ENCODE results near the gene TALDO1.

TALDO1 gene

DNA sequence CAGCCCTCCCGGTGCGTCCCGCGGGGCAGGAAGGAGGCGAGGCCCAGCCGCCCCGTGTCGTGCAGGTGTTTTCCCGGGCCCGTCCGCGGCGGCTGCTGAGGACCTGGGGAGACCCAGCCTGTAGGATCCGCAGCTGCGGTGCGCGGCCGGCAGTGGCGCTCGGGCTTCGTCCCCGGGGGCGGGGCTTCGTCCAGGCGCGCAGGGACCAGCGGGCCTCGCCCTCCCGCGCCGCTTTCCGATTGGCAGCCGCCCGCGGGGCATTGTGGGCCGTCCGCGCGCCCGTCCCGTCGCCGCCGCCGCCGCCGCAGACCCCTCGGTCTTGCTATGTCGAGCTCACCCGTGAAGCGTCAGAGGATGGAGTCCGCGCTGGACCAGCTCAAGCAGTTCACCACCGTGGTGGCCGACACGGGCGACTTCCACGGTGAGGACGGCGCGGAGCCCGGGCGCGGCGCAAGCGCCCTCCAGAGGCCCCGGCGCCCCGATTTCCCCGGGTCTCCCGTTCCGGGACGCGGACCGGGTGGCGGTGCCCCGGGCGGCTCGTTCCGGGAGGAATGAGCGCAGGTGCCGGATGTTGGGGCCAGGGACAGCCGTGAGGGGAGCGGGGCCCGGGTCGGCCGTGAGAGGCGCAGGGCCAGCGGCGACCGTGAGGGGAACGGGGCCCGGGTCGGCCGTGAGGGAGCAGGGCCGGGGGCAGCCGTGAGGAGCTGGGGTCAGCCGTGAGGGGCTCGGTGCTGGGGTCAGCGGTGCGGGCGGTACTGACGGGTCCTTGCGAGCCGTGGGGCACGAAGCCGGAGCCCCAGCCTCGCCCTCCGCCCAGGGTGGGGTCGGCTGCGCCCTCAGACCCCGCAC, at the start of gene TALDO1:
Gene TALDO1, plus strand, starts transcription at position 307 of the 849 bp plus-strand sequence. Its CDS starts 18 bp downstream, at position 325.
- peak; percentile 87 for DNase-seq

DNA sequence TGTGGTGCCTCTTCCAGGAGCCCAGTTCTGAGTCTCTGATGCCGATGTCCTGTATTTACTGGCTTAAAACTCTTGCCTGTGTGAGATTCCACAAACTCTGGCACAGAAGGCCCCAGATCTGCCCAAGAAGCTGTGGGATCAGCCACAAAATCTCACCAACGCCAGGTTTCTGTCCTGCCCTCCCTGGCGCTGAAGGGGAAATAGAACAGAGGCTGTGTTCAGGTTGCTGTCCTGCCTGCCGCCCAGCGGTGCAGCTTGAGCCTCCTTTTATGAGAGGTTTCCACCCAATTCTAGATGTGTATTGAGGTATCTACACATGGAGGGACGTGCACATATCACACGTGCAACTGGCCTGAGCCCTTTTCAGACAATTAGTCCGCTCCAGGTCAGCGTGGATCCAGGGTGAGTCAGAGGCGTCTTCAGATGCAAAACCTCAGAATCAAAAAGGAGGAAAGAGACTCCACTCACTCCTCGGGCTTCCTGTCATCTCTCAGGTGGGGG, 49.4 kb upstream of the TALDO1 start:
- DNase-seq = no peak

DNA sequence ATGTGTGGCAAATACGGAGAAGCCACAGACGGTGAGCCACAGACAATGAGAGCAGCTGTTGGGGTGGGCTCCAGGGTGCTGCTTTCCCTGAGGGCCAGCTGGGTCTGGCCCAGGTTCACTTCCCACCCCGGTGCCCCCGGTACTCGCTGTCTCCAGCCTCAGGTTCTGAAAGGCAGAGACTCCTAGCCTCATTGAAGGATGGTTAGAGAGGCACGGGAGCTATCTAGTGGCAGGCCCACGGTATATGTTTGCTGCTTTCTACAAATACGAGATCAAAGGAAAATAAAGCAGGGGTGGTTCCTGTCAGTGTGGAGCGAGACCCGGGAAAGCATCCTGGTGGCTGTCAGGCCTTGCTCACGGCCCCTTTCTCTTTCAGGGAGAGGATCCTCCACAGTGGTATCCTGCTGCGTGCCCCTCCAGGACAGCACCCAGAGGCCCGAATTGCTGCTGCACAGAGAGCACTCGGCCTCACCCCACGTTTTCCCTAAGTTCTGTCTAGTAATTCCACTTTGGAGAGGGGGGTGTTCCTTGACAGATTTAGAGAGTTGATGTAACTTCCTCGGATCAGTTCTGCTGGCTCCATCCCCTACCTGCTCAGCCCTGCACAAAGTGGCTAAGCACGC, 48.7 kb upstream of the TALDO1 start:
- no peak for DNase-seq

DNA sequence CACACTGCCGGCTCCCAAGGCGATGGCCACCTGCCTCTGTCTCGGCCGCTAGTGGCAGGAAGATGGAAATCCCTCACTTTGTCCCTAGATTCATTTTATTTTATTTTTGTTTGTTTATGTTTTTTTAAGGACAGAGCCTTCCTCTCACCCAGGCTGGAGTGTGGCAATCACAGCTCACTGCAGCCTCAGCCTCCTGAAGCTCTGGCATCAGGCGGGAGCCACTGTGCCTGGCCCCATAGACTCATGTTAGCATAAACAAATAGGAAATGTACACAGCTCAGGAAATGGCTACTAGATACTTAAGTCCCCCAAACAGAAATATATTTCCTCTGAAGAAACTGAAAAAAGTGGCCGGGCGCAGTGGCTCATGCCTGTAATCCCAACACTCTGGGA, 48.2 kb upstream of the TALDO1 start:
- DNase-seq = no peak

DNA sequence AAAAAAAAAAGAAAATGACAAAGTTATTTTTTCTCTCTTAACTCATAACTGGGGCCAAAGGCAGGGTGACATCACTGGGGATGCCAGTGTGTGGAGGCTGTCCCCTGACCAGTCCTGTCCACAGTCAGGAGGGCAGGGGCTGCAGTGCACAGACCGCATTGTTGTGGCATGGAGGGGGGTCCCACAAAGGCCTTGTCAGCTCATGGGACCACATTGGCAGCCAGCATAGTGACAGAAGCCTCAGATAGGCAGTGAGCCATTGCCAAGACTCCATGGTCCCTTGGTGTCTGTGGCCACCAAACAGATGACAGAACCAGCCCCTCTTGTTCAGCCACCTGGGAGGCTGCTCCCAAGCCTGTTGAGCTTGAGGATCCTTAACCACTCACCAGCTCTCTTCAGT, 47.5 kb upstream of the TALDO1 start:
- no peak for DNase-seq

DNA sequence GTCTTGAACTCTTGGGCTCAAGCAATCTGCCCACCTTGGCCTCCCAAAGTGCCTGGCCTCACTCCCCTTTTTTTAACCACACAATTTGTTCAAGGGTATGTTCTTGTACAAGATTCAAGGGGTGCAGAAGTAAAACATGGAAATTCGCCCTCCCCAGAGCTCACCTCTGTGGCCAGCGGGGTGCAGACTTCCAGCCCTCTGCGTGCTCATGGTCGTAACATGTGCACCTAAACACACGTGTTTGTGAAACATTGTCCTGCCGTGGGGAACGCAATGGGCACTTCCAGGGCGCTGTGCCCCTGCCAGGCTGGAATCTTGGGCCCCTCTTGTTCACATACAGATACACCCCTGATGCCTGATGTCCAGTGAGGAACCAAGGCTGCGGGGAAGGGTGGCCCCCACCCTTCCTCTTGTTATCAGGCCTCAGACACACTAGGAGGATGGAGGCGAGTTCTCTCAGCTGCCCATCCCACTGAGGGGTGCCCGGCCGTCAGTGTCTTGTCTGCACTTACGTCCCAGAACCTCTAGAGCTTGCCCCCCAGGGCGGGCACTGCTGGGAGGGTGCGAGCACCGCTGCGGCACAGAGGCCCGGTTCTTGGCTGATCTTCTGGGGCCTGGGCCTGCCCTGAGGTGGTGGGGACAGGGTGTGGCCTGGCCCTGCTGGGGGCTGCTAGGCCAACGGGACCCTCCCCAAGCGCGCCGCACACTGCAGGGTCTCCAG, 45.4 kb upstream of the TALDO1 start:
- no peak for DNase-seq

DNA sequence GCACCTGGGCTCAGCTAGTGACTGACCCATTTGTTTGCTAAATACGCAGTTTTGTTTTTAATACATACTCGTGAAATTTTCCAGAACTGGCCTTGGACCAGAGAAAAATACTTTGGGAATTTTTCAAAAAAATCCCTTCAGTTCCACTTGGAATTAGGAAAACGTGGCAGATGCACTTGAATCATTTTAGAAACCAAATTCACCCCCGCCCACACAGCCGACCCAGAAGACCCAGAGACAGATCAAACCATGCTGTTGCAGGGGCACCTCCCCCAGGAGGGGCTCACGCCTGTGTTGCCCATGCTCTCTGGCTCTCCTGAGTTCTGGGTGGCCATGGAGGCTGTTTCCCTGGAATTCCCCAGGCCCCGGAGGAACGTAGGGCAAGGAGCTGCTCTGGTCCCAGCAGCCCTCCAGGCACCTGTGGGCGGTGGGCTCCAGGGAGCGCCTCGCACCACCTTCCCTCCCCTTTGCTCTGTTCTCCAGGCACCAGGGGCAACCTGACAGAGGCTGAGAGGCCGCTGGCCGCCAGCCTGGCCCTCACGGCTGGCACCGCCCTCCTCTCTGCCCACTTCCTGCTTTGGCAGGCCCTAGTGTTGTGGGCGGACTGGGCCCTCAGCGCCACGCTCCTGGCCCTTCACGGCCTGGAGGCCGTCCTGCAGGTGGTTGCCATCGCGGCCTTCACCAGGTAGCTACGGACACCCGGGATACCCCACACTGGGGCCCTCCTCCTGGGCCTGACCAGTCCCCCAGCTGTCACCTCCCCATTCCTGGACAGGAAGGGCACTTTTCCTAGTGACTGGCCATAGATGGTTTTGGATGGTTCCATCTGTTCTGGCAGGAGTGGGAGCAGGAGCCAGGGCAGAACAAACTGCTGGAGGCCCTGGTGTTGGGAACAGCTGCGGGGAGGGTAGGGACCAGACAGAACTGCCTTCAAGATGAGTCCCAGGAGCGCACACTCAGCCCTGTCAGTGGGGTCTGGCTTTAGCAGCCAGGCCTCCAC, 44.5 kb upstream of the TALDO1 start:
- DNase-seq = no peak

DNA sequence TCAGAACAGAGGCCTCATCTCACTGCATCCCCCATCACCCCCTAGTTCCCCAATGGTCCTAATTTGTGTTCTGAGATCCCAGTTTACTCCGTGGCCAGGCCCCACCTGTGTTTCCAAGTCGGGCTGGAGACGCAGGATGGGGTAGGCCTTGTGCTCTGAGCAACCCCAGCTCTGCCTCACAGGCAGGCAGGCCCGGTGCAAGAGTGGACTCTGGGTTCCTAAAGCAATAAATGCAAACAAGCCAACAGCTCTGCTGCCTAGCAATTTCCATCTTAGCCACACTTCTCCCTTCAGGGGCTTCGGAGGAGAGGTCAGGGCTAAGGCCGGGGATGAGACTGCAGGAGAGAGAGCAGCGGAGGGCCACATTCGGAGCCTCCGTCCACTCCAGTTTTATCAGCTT, 43.8 kb upstream of the TALDO1 start:
- DNase-seq = no peak

DNA sequence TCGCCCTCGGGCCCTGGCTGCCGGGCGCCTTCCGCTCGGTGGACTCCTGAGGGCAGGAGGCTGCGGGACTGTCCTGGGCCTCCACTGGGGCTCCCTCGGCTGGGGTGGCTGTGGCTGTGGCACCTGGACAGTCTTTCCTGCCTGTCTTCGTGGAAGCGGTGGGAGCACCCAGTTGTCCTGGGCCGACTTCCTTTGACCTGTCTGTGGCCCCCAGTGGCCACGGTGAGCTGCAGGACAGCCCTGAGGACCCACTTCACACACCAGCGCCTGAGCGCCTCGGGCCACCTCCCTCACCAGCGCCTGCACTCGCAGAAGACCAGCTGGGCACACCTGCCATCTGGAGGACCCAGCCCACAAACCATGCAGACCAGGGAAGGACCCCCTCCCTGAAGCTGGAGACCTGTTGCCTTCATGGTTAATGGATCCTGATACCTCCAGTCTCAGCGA, 43.0 kb upstream of the TALDO1 start:
- no peak for DNase-seq

DNA sequence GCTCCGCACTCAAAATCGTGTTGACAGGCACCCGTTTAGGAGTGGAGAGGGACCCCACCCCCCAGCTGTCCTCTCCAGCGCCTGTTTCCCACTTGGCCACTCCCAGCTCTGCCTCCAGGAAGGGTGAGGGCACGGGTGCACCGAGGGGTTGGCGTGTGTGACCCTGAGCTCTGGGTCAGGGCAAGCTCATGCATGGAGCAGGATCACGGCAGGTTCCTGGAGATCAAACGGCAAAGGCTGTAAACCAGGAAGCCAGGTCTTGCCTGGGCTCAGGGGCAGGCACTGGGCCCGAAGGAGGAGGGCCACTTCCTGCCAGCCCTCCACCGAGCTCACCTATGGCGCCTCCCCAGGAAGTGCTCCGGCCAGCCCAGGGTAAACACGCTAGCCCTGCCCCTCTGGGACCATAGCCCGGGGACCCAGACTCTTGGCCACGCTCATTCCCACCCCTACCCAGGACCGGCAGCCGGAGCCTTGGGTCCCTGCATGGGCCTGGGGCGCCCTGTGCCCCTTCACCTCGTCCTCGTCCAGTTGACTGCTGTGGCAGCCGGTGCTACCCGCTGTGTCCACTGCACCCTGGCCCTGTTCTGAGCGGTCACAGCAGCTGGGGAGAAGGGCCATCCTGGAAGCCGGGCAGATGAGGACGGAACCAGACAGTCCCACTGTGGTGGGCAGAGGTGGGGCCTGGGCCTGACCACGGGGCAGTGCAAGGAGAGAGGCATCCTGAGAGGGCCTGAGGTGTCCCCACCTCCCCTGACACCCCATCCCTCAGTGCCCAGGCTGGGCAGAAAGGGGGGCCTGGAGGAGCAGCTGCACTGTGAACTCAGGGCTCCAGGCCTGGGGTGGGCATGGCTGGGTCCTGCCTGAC, 42.3 kb upstream of the TALDO1 start:
- DNase-seq = no peak

DNA sequence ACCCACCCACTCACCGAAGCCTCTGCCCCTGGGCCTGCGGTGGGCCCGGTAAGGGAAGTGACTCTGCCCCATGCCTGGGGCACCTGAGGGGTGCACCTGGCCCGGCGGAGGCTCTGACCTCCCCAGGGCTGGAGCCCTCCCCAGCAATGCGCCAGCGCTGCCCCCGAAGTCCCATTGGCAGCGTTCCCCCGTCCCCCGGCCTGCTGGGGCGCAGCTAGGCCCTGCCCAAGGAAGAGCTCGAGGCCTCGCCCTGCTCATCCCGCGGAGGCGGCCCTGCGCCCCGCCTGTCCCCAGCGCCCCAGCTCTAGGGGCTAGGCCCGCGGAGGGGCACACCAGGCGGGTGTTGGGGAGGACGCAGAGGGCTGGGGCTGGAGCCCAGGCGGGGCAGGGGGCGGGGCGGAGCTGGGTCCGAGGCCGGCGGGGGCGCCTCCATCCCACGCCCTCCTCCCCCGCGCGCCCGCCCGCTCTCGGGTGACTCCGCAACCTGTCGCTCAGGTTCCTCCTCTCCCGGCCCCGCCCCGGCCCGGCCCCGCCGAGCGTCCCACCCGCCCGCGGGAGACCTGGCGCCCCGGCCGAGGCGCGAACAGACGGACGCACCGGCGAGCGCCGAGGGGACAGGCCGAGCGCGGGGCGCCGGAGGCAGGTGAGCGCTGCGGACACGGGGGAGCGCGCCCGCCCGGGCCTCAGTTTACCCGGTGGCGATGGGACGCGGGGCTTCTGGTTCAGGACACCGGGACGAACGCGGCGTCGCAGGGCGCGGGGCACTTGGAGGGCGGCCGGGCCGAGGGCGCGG, 41.4 kb upstream of the TALDO1 start, which contains the start of gene EPS8L2:
Gene EPS8L2, plus strand, starts transcription at position 586 of the 793 bp plus-strand sequence. CDS start 3,177 bp downstream, outside the sequence.
- no peak for DNase-seq

DNA sequence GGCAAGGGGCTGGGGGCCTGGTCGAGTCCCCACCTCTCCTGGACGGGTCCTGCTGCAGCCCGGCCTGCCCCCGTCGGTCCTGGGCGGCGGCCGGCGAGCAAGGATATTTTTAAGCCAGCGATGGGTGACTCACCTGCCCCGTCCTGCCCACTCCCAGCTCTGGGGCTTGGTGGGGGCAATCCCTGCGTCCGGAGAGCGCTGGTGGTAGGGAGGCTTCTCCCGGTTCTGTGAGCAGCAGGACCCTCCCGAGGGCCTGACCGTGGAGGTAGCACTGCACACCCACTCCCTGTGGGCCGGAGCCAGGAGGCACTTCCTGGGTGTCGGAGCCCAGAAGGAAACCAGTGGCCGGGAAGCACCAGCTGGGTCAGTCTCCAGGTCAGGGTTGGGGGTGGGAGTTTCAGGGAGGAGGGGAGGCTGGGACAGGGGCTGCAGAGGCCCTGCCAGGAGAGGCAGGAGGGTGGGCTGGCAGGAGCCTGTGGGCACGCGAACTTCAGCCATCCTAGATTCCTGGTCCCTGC, 40.8 kb upstream of the TALDO1 start:
- DNase-seq = no peak

DNA sequence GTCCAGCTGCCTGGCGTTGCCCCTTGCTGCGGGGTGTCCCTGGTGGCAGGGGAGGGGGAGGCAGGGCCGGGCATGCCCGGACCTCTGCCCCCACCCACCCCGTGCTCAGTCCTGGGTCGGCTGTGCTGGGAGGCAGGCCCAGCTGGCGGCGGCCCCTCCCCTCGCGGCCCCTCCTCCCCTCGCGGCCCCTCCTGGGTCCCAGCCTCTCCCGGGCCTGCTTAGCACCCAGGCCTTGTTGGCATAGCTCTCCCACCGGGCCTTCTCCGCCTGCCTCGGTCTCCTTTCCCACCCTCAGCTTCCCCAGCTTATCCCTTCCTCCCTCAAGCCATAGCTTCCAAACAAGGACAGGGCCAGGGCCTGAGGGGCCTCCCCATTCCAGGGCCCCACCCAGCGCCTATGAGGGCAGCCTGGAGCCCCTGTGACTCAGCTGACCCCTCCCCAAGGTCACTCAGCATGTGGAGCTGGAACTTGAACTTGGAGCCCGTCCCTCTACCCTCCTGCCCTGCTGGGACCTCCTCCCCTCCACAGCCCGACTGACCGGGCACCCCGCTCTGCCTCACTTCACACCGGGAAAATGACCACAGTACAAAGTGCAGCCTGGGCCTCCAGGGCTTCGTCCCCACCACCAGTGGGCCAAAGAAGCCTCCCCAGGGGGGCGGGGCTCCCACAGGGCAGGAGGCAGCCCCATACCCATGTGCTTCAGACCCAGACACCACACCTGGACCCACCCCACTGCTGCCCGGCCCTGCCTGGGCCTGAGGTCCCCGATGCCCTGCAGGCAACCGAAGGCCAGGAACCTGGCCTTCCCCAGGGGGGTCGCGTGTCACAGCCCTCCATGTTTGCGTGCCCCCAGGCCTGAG, 40.1 kb upstream of the TALDO1 start:
- no peak for DNase-seq

DNA sequence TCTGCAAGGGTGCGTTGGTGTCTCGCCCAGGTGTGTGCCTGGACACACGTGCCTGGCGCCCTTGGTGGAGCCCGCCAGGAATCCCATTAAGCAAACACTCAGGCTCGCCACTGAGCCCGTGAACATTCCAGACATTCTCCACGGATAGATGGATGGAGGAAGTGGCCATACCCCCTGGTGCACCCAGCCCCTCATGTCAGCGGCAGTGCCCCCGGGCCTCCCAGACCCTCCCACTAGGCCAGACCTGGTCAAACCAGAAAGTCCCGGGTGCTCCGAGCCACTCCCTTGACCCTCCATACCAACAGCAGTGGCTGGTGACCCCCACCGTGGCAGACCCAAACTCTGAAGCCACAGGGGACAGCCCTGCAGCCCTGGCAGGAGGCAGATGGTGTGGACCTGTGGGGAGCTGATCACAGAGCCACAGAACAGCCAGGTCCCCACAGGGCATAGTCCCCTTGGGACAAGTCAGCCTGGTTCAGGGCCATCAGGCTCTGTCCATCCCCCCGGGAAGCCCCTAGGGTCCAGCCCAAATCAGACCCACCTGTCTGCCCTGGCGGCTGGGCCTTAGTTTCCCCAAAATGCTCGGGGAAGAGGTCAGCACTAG, 39.3 kb upstream of the TALDO1 start:
- no peak for DNase-seq

DNA sequence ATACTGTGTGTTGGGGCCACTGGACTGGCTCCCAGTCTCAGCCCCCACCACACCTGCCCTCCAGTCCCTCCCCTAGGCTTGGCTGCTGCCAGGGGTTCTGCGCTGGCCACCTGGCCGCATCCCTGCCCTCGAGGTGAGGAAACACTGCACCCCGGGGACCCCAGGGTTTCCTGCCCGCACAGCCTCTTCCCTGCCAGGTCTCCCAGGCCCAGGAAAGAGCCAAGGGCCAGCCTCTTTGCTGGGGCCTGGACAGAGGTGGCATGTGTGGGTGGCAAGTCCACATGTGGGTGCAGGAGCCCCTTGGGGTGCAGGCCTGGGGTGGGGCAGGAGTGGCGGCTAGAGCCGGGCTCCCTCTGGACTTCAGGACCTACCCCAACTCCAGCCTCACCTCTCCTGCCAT, 38.8 kb upstream of the TALDO1 start:
- no peak for DNase-seq

DNA sequence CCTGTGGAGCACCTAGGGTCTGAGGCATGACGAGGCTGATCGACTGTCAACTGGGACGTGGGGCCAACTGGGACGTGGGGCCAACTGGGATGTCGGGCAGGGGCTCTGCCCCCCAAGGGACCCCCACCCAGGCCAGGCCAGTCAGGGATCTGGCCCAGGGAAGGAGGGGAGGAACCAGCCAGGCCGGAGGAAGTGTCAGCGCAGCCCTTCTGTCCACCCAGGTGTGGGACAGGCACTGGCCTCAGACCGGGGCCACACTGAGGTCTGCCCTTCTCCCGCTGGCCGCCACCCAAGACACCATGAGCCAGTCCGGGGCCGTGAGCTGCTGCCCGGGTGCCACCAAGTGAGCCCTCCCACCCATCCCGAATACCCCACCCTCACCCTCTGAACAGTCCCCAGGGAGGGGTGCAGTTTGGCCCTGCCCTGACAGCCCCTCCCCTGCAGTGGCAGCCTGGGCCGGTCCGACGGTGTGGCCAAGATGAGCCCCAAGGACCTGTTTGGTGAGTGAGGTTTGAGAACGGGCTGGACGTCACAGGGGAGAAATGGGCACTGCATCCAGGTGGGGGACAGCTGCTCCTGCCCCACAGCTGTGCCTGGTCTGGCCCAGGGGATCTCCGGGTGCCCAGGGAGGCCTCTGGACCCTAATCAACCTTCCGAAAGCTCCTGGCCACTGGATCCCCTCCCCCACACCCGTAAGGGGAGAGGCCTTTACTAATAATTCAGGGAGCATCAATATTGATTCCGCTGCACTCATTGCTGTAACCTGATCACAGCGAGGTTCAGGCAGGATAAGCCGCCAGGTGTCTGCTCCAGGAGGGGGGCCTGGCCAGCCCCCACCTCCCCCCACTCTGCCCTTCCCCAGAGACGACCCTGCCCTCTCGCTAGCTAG, 37.9 kb upstream of the TALDO1 start:
- DNase-seq = no peak

DNA sequence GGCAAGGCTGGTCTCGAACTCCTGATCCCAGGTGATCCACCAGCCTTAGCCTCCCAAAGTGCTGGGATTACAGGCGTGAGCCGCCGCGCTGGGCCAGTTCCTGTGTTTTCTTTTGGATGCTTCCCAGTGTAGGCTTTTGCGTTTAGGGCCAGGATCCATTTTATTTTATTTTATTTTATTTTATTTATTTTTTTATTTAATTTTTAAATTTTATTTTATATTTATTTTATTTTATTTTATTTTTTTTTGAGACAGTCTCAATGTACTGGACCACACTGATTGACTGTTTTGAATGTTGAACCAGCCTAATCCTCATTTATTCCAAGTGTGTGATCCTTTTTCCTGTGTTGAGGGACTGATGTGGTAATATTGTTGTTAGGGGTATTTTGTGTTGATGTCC, 32.8 kb upstream of the TALDO1 start:
- DNase-seq = no peak

All from stimulated activated CD4-positive, alpha-beta T cell treated with anti-CD3 and anti-CD28 coated beads, Interleukin-12 subunit alpha, Interleukin-12 subunit beta, amount 100 ng/mL, for 4 hours (primary cell).